Measurements from ENCODE around the gene ANKRD11. TPM values are rescaled to one million over a fixed set of nuclear protein-coding genes. Genes with fewer than 3 reads are reported as not detected.

ANKRD11 gene
- polyA plus RNA-seq, 1 donor from 2014 or later = 32.5 TPM

- H3K4me3 ChIP-seq (ENCODE audit: low read length) = no peak overlapping the region
- peaks cover 3% of the 10 kb centered on the region for H4K20me1 ChIP-seq (ENCODE audit: insufficient read depth)
- no peak overlapping the region for H3K9ac ChIP-seq (ENCODE audit: low read length)
- TF ChIP-seq CTCF (IDR thresholded peaks at IDR 0.05; ENCODE audit: poor library complexity, severe bottlenecking) = no peak
- no peak for TF ChIP-seq REST (IDR thresholded peaks at IDR 0.05; ENCODE audit: borderline replicate concordance)
- peaks cover 54% of the 10 kb centered on the region for H3K79me2 ChIP-seq (replicated peaks; ENCODE audit: insufficient read depth, low read length)
- no peaks in the 10 kb centered on the region for H3K9me2 ChIP-seq (ENCODE audit: insufficient read depth, low read length)
- no peaks in the 10 kb centered on the region for H3F3A ChIP-seq (ENCODE audit: insufficient read depth, low read length, poor library complexity, severe bottlenecking)
- H3K27me3 ChIP-seq (ENCODE audit: insufficient read depth, low read depth, low read length) = no peaks in the 10 kb centered on the region
- no peak overlapping the region for H3K4me2 ChIP-seq (ENCODE audit: low read length)
- H2AFZ ChIP-seq (ENCODE audit: low read depth, low read length) = no peak overlapping the region
- no peak overlapping the region for H3K27ac ChIP-seq (ENCODE audit: low read length)
- H3K36me3 ChIP-seq (ENCODE audit: insufficient read depth, low read length) = no peaks in the 10 kb centered on the region
- H3K9me3 ChIP-seq (ENCODE audit: low read length) = no peaks in the 10 kb centered on the region
These were observed 158.0 kb downstream of the ANKRD11 start for GRCh38 chr16:89332243-89332901.

GRCh38 chr16:89331371-89332109 is 158.8 kb downstream of the ANKRD11 start:
- Histone ChIP-seq H3K27me3 (ENCODE audit: insufficient read depth, low read depth, low read length) (no peaks in the 10 kb centered on the region), H3K4me2 (ENCODE audit: low read length) (no peak overlapping the region), H3K79me2 (replicated peaks; ENCODE audit: insufficient read depth, low read length) (peaks cover 54% of the 10 kb centered on the region), H3K9ac (ENCODE audit: low read length) (no peak overlapping the region), H3K9me3 (ENCODE audit: low read length) (no peaks in the 10 kb centered on the region), H3K9me2 (ENCODE audit: insufficient read depth, low read length) (no peaks in the 10 kb centered on the region), H3F3A (ENCODE audit: insufficient read depth, low read length, poor library complexity, severe bottlenecking) (no peaks in the 10 kb centered on the region), H3K4me3 (ENCODE audit: low read length) (no peak overlapping the region), H4K20me1 (ENCODE audit: insufficient read depth) (peaks cover 3% of the 10 kb centered on the region), H2AFZ (ENCODE audit: low read depth, low read length) (no peak overlapping the region), H3K36me3 (ENCODE audit: insufficient read depth, low read length) (no peaks in the 10 kb centered on the region), H3K27ac (ENCODE audit: low read length) (no peak overlapping the region)
- no peak for TF ChIP-seq REST (IDR thresholded peaks at IDR 0.05; ENCODE audit: borderline replicate concordance)
- TF ChIP-seq MXI1 (conservative IDR thresholded peaks at IDR 0.05; ENCODE audit: poor library complexity, severe bottlenecking) = no peak
- TF ChIP-seq TAF1 (IDR thresholded peaks at IDR 0.05; ENCODE audit: low read depth) = no peak
- no peak for TF ChIP-seq EP300 (conservative IDR thresholded peaks at IDR 0.05; ENCODE audit: poor library complexity, severe bottlenecking)
- TF ChIP-seq POLR2AphosphoS5 (IDR thresholded peaks at IDR 0.05) = no peak
- TF ChIP-seq RAD21 (conservative IDR thresholded peaks at IDR 0.05) = no peak
- no peak for TF ChIP-seq SMC3 (conservative IDR thresholded peaks at IDR 0.05; ENCODE audit: poor library complexity)
- TF ChIP-seq CTCF (IDR thresholded peaks at IDR 0.05; ENCODE audit: poor library complexity, severe bottlenecking) = no peak
- TF ChIP-seq EZH2 (IDR thresholded peaks at IDR 0.05; ENCODE audit: borderline replicate concordance, insufficient read depth, low read length, poor library complexity, severe bottlenecking) = no peak
